ENCODE measurements around the gene ETHE1. TPM values are rescaled to one million over a fixed set of nuclear protein-coding genes. Genes with fewer than 3 reads are reported as not detected.
"Not testable (repeated sequence)": the region's sequence is repeated elsewhere in the genome, so short reads cannot be mapped to it uniquely, and the experiment has no call there.

Gene ETHE1
- total RNA-seq, 2 donors from 2014 or later: 101 to 125 TPM

DNA sequence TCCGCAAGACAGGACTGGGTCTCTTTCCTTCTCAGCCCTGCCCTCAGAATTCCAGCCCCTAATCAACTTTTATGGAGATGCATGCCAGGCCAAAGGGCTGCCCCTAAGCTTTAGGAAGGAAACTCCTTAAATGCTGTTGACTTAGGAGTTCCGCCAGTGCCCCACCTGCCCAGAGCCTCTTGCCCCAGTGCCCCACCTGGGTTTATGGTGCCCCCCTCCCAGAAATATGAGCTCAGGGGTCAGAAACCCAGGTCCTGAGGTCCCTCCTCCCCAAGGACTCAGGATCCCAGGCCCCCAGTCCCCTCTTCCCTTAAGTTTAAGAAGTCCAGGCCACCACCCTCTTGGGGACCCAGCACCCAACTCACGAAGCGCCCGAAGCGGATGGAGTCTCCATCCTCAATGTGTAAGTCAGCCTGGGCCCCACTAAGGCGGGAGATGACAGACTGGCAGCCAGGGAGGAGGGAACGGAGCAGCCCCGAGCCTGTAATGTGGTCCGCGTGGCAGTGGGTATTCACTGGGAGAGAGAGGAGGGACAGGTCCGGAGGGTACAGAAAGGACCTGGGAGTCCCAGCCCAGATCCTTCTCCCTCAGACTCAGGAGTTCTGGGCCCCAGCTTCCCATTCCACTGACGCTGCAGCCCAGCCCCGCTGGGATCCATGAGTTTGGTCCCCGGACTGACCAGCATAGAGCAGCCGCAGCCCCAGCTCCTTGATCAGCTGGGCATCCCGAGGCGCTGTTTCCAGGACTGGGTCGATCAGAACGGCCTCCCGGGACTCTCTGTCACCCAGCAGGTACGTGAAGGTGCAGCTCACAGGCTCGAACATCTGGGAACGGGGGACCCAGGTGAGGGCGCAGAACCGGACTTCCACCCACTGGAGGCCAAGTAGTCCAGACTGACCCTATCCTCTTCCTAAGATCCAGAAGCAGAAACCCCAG is 897 bp downstream of the ETHE1 start:
- Mint-ChIP-seq H3K27me3 (ENCODE audit: low read depth) (no peaks in the 10 kb centered on the region), H3K27ac (peak overlapping the region; percentile 89), H3K9me3 (no peaks in the 10 kb centered on the region)

DNA sequence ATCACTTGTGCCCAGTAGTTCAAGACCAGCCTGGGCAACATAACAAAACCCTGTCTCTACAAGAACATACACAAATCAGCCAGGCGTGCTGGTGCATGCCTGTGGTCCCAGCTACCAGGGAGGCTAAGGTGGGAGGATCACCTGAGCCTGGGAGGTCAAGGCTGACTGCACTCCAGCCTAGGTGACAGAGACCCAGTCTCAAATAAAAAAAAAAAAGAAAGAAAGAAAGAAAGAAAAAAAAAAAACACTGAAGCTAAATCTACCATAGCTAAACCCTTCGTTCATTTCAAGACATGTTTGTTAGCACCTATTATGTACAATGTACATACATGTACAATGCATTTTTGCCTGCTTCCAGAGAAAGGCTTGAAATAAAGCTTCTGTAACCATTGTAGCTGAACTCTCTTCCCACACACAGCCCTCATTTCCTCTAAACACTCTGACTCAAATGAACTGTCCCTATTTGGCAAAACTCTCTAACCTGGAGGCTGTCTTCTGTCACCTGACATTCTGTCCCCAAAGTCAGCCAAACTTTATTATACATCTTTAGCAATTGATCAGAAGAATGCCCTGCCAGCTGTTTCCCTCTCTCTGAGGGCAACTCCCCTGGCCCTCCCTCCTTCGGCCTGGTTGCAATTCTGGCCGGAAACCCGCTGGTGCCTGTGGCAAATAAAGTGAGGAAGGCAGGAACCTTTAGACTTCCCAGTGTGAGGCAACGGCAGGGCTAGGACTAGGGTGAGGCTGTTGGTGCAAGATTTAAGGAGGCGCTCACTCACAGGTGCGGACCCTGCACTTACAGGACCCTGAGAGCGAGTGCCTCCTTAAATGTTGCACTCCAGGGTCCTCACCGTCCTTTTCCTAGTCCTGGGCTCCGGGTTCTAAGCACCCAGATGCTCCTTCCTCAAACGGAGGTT is 1.8 kb downstream of the ETHE1 start:
- peak; percentile 57 to 64 for ATAC-seq (replicated peaks in 1 of 2)
- Mint-ChIP-seq H3K27me3 (ENCODE audit: low read depth) (no peaks in the 10 kb centered on the region), H3K9me3 (no peaks in the 10 kb centered on the region)

More for the DNA sequence above, 897 bp downstream of the ETHE1 start:
- peaks cover 1 to 12% of the 10 kb centered on the region in 2 donors for H3K36me3 Mint-ChIP-seq (ENCODE audit: insufficient read depth in 2 of 2)
- DNase-seq (peak; percentile 48 to 55), ATAC-seq (replicated peaks in 1 of 2) (peak; percentile 13 to 16)
- H3K4me3 Mint-ChIP-seq: peak overlapping the region; percentile 89 to 95
- H3K4me1 Mint-ChIP-seq (ENCODE audit: low read depth): peaks cover 36% of the 10 kb centered on the region

DNA sequence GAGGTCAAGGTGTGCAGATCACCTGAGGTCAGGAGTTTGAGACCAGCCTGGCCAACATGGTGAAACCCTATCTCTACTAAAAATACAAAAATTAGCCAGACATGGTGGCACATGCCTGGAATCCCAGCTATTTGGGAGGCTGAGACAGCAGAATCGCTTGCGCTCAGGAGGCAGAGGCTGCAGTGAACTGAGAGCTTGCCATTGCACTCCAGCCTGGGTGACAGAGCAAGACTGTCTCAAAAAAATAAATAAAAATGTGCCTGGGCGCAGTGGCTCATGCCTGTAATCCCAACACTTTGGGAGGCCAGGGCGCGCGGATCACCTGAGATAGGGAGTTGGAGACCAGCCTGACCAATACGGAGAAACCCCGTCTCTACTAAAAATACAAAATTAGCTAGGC is 3.3 kb downstream of the ETHE1 start:
- H3K27ac Mint-ChIP-seq; H3K9me3 Mint-ChIP-seq; ATAC-seq (replicated peaks in 1 of 2); H3K4me3 Mint-ChIP-seq; H3K27me3 Mint-ChIP-seq (ENCODE audit: low read depth); DNase-seq: not testable (repeated sequence)
- Mint-ChIP-seq H3K4me1 (ENCODE audit: low read depth) (peaks cover 46% of the 10 kb centered on the region), H3K36me3 (ENCODE audit: insufficient read depth in 2 of 2) (peaks cover 3 to 12% of the 10 kb centered on the region in 2 donors)

More for the DNA sequence above, 1.8 kb downstream of the ETHE1 start:
- peak; percentile 40 to 44 for DNase-seq
- Mint-ChIP-seq H3K27ac (peak overlapping the region; percentile 99), H3K4me1 (ENCODE audit: low read depth) (peaks cover 36% of the 10 kb centered on the region), H3K36me3 (ENCODE audit: insufficient read depth in 2 of 2) (peaks cover 0 to 12% of the 10 kb centered on the region in 2 donors), H3K4me3 (peak overlapping the region; percentile 89 to 95)

DNA sequence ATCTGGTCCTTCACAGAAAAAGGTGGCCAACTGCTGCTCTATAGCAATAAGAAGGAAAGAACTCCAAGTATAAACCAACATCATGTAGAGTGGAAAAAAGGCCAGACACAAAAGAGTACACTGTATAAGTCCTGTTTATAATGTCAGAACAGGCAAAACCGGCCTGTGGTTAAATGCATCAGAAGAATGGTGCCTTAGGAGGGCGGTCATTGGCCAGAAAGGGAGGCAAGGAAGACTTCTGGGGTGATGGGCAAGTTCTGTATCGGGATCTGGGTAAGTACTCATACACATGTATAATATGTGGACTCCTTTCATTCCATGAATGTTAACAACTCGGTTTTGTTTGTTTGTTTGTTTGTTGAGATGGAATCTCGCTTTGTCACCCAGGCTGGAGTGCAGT is 4.1 kb downstream of the ETHE1 start:
- H3K27ac Mint-ChIP-seq: peak overlapping the region; percentile 86
- no peak overlapping the region for H3K4me3 Mint-ChIP-seq
- DNase-seq (no peak), ATAC-seq (replicated peaks in 1 of 2) (no peak)
- H3K4me1 Mint-ChIP-seq (ENCODE audit: low read depth): peaks cover 46% of the 10 kb centered on the region
- no peaks in the 10 kb centered on the region for H3K27me3 Mint-ChIP-seq (ENCODE audit: low read depth)
- peaks cover 5 to 10% of the 10 kb centered on the region in 2 donors for H3K36me3 Mint-ChIP-seq (ENCODE audit: insufficient read depth in 2 of 2)
- H3K9me3 Mint-ChIP-seq: no peaks in the 10 kb centered on the region

DNA sequence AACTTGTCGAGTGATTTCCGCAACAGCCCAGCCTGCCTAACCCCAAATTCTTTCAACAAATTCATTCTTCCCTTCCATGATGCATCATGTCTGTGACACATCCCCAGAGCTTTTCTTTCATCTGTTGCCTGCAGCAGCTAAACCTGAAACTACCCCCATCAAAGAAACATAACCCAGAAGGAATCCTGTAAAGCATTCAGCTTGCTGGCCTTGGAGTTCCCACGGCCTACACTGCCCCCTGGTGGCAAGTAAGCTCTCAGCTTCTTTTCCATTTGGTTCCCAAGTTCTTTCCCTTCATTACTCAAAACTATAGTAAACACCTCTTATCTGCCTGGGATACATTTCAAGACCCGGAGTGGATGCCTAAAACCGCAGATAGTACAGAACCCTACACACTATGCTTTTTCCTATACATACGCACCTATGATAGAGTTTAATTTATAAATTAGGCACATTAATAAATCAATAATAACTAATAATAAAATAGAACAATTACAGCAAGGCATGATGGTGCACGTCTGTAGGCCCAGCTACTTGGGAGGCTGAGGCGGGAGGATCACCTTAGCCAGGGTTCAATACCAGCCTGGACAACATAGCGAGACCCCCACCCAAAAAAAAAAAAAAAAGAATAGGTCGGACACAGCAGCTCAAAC is 7.4 kb downstream of the ETHE1 start:
- H3K4me3 Mint-ChIP-seq: peak overlapping the region; percentile 1 to 6
- DNase-seq (peak; percentile 78 to 85), ATAC-seq (replicated peaks in 1 of 2) (peak; percentile 98 to 99)
- H3K27ac Mint-ChIP-seq: no peak overlapping the region
- no peaks in the 10 kb centered on the region for H3K27me3 Mint-ChIP-seq (ENCODE audit: low read depth)
- no peaks in the 10 kb centered on the region for H3K9me3 Mint-ChIP-seq
- H3K4me1 Mint-ChIP-seq (ENCODE audit: low read depth): peaks cover 29% of the 10 kb centered on the region
- H3K36me3 Mint-ChIP-seq (ENCODE audit: insufficient read depth in 2 of 2): peaks cover 4 to 7% of the 10 kb centered on the region in 2 donors

DNA sequence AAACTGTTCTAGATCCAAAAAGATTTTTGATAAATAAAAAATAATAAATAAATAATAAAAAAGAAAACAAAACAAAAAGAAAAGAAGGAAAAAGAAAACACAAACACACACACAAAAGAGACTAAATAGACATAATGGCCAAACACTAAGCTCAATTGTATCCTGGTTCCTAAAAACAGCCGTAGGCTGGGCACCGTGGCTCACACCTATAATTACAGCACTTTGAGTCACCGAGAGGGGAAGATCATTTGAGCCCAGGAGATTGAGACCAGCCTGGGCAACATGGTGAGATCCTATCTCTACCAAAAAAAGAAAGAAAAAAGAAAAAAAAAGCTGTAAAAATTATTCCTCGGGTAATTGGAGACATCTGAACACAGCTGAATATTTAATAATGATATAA is 8.9 kb downstream of the ETHE1 start:
- no peak for DNase-seq
- no peak for ATAC-seq (replicated peaks in 1 of 2)
- Mint-ChIP-seq H3K4me3 (peak overlapping the region in 1 of 2 donors; percentile 32), H3K27me3 (ENCODE audit: low read depth) (no peaks in the 10 kb centered on the region), H3K4me1 (ENCODE audit: low read depth) (peaks cover 24% of the 10 kb centered on the region), H3K9me3 (no peaks in the 10 kb centered on the region), H3K27ac (no peak overlapping the region), H3K36me3 (ENCODE audit: insufficient read depth in 2 of 2) (peaks cover 2 to 7% of the 10 kb centered on the region in 2 donors)

DNA sequence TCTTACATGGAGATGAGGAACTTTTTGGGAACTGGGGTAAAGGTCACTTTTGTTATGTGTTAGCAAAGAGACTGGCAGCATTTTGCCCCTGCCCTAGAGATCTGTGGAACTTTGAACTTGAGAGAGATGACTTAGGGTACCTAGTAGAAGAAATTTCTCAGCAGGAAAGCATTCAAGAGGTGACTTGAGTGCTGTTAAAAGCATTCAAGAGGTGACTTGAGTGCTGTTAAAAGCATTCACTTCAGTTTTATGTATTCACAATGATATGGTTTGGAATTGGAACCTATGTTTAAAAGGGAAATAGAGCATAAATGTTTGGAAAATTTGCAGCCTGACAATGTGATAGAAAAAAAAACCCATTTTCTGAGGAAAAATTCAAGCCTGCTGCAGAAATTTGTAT is 14.6 kb downstream of the ETHE1 start:
- H3K27me3 Mint-ChIP-seq (ENCODE audit: low read depth); DNase-seq; ATAC-seq (replicated peaks in 1 of 2); H3K4me3 Mint-ChIP-seq; H3K27ac Mint-ChIP-seq; H3K9me3 Mint-ChIP-seq; H3K4me1 Mint-ChIP-seq (ENCODE audit: low read depth): not testable (repeated sequence)
- peaks cover 1 to 10% of the 10 kb centered on the region in 2 donors for H3K36me3 Mint-ChIP-seq (ENCODE audit: insufficient read depth in 2 of 2)

DNA sequence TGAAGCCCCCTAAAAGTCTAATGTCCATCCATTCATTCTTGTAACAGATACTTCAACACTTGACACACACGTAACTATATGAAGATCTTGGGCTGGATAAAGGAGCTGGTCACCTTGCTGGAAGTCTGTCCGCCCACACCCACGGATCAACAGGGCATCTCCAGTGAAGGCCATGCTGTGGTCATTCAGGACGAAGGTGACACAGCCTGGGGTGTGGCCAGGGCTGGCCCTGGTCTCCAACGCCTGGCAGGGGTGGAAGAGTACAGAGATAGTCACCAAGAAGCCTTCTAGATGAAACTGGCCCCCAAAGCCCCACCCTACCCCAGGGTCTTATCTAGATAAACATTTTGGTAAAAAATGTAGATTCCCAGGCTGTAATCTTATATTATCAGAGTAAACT is 15.7 kb downstream of the ETHE1 start:
- Mint-ChIP-seq H3K4me1 (ENCODE audit: low read depth) (no peaks in the 10 kb centered on the region), H3K9me3 (no peaks in the 10 kb centered on the region), H3K36me3 (ENCODE audit: insufficient read depth in 2 of 2) (peaks cover 1 to 10% of the 10 kb centered on the region in 2 donors), H3K4me3 (no peak overlapping the region), H3K27me3 (ENCODE audit: low read depth) (no peaks in the 10 kb centered on the region), H3K27ac (no peak overlapping the region)
- DNase-seq (no peak), ATAC-seq (replicated peaks in 1 of 2) (no peak)

DNA sequence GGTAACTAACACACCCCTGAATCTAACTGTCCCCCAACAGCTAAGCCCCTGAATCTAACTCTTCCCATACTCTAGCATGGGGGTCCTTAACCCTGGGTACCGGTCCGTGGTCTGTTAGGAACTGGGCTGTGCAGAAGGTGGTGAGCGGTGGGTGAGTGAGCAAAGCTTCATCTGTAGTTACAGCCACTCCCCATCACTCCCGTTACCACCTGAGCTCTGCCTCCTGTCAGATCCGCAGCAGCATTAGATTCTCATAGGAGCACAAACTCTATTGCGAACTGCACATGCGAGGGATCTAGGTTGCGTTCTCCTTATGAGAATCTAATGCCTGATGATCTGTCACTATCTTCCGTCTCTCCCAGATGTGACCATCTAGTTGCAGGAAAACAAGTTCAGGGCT is 16.3 kb downstream of the ETHE1 start:
- Mint-ChIP-seq H3K36me3 (ENCODE audit: insufficient read depth in 2 of 2) (peaks cover 1 to 14% of the 10 kb centered on the region in 2 donors), H3K4me1 (ENCODE audit: low read depth) (no peaks in the 10 kb centered on the region), H3K4me3 (no peak overlapping the region), H3K9me3 (no peaks in the 10 kb centered on the region), H3K27me3 (ENCODE audit: low read depth) (no peaks in the 10 kb centered on the region), H3K27ac (no peak overlapping the region)
- ATAC-seq (replicated peaks in 1 of 2) (no peak), DNase-seq (no peak)

DNA sequence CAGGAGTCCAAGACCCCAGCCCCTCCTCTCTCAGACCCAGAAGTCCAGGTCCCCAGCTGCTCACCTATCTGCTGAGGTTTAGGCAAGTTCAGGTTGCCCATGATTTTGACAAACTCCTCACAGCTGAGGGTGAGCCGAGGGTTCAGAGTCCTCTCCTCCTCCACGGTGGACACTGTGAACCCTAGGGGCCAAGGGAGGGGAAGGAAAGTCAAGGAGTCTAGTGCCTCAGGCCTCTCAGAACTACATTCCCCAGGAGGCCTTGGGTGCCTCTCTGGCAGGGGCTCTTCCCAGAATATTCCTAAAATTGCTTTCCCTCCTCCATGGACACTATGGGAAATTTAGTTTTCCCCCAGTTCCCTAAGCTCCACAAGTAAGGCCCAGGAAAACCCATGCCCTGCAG is 19.1 kb downstream of the ETHE1 start:
- no peaks in the 10 kb centered on the region for H3K9me3 Mint-ChIP-seq
- no peak for ATAC-seq (replicated peaks in 1 of 2)
- H3K27me3 Mint-ChIP-seq (ENCODE audit: low read depth): no peaks in the 10 kb centered on the region
- H3K36me3 Mint-ChIP-seq (ENCODE audit: insufficient read depth in 2 of 2): peaks cover 3 to 15% of the 10 kb centered on the region in 2 donors
- H3K4me1 Mint-ChIP-seq (ENCODE audit: low read depth): peaks cover 10% of the 10 kb centered on the region
- no peak overlapping the region for H3K4me3 Mint-ChIP-seq
- DNase-seq: no peak
- H3K27ac Mint-ChIP-seq: no peak overlapping the region

DNA sequence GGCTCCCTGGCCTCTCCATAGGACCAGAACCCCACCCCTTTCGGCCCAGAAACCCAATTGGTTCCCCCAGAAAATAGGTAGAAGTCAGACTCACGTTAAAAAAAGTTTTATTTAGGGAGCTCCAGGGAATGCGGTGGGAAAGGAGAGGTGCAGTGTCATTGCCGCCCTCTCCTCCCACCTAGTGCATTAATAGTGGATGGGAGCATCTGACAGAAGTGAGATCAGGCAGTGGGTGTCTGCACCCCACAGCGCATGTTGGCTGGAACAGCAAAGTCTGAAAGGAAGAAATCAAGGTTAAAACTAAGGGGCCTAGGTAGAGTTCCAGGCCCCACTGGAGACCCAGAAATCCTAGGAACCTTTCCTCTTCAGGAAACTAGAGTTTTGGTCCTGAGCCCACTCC is 20.4 kb downstream of the ETHE1 start:
- no peak overlapping the region for H3K4me3 Mint-ChIP-seq
- no peak for DNase-seq

DNA sequence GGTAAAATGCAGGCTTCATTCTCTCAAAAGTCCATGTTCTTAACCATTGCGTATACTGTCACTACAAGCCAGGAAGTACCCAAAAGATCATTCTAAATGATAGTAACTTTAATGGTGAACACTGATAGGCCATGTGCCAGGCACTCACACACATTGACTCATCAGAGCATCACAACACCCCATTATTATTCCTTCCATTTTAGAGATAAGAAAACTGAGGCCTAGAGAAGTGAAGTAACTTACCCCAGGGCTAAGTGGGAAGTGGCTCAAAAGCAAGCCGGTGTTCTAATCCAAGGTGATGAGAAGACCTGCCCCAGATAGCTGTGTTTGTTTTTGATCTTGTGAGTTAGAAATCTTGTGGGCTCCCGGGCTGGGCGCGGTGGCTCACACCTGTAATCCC is 21.1 kb downstream of the ETHE1 start:
- Mint-ChIP-seq H3K27ac (no peak overlapping the region), H3K4me3 (peak overlapping the region in 1 of 2 donors; percentile 25), H3K36me3 (ENCODE audit: insufficient read depth in 2 of 2) (peaks cover 3 to 15% of the 10 kb centered on the region in 2 donors), H3K9me3 (no peaks in the 10 kb centered on the region), H3K27me3 (ENCODE audit: low read depth) (no peaks in the 10 kb centered on the region), H3K4me1 (ENCODE audit: low read depth) (peaks cover 19% of the 10 kb centered on the region)
- DNase-seq (no peak), ATAC-seq (replicated peaks in 1 of 2) (no peak)

More for the DNA sequence above, 20.4 kb downstream of the ETHE1 start:
- Mint-ChIP-seq H3K4me1 (ENCODE audit: low read depth) (peaks cover 19% of the 10 kb centered on the region), H3K27ac (no peak overlapping the region), H3K9me3 (no peaks in the 10 kb centered on the region), H3K27me3 (ENCODE audit: low read depth) (no peaks in the 10 kb centered on the region), H3K36me3 (ENCODE audit: insufficient read depth in 2 of 2) (peaks cover 3 to 16% of the 10 kb centered on the region in 2 donors)
- no peak for ATAC-seq (replicated peaks in 1 of 2)

All from activated T-cell treated with anti-CD3 and anti-CD28 coated beads, Interleukin-2, amount 50 U/mL, for 72 hours (primary cell).